ENCODE results near the gene MTCL1.
"Not testable (repeated sequence)": the region's sequence is repeated elsewhere in the genome, so short reads cannot be mapped to it uniquely, and the experiment has no call there.

The MTCL1 gene

DNA sequence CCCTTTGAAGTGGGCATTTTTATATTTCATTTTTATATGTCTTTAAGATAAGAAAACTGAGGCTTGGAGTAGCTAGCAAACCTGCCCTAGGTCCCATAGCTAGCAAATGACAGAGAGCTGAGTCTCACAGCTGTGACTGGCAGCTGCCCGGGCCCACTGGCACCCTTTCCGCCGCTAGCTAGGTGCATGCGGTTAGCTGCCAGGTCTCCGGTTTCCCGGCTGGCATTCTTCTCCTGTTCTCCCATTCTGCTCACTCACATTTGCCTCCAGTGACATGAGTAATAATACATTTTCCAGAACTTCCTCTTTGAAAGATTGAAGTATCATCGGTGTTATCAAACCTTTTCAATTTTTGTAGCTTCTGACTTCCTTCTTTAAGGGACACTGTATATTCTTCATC, 38.7 kb downstream of the MTCL1 start:
- DNase-seq (ENCODE audit: low spot score) = no peak

DNA sequence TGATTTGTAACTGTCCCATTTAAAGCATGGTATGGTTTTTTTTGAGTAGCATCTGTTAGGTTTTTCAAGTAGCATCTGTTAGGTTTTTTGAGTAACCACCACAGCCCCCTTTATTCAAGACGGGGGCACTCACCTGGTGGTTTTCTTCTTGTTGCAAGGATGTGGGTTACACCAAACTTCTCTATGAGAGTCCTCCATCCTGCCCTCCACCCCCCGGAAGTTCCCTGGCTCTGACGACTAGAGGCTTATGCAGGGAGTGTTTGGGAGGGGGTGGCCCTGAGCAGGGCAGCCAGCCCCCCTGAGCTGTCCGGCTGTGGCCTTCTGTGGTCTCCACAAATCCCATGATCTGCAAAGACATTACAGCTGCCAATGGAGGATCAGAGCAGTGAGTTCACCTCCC, 39.3 kb downstream of the MTCL1 start:
- DNase-seq (ENCODE audit: low spot score) = no peak

DNA sequence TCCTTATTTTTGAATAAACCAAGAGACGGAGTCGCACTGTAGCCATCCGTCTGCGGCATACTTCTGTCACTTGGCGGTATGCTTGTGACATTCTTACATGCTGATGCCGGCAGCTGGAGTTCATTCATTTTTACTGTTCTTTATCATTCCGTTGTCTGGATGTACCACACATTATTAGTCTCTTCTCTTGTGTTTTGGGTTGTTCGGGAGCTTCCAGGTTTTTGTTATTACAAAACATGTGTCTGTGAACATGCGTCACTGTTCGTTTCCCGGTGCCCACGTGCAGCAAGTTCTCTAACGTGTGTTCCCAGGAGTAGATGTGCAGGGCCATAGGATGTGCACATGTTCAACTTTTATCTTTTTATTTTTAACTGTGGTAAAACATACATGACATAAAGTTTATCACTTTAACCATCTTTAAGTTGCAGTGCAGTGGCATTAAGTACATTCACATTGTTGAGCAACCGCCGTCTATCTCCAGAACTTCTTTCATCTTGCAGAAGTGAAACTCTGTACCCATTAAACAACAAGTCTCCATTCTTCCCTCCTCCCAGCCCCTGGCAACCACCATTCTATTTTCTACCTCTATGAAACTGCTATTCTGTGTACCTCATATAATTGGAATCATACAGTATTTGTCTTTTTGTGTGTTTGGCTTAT, 40.1 kb downstream of the MTCL1 start:
- peak; percentile 25 for DNase-seq (ENCODE audit: low spot score)

DNA sequence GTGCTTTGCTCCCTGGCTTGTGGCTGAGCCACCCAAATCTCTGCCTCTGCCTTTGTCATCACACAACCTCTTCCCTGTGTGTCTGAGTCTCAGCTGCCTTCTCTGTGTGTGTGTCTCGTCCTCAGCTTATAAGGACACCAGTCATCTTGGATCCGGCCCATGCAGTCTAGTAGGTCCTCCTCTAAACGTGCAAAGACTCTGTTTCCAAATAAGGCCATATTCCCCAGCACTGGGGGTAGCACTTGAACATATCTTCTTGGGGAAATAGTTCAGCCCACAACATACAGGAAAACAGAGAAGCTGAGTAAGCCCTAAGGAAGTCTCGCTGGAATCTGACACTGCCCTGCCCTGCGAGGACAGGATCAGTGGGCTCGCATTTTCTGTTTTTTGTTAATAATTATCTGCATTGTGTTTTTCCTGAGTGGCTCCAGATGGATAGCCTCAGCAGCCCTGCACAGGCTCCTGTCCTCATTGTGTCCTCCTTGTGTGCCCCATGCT, 42.1 kb downstream of the MTCL1 start:
- peak; percentile 59 for DNase-seq (ENCODE audit: low spot score)

DNA sequence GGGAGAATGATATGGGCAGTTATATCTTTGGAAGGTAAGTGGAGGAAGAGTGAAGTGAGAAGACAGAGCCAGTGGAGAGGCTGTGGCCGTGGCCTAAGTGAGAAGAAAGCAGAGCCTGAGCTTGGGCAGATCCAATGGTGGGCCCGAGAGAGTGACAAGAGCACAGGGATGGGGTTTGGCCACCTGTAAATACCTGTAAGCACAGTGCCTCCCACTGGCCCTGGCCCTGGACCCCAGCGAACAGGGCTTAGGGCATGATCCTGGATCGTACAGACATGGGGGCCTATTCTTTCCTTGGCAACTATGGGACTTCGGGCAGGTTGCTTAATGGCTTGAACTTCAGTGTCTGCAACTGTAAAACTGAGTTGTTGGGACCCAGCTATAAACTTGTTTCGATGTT, 44.1 kb downstream of the MTCL1 start:
- no peak for DNase-seq (ENCODE audit: low spot score)

DNA sequence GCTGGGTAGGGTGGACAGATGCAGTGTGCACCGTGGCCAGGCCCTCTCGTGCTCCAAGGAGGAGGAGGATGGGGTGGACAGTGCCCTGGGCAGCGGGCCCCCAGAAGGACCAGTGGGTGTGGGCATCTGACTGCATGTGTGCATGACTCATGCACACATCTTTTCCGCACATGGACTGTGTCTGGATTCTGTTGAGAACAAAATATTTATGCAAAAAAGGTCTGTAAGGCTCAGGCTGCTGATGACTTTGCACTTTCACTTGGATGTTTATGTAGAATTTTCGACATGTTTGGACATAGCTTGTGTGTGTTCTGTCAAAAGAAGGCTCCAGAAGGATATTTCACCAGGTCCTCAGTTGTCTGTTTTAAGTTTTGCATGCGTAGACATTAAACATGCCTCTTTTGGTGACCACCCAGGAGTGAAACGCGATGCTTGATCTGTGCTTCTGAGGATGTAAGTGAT, 45.6 kb downstream of the MTCL1 start:
- peak; percentile 71 for DNase-seq (ENCODE audit: low spot score)

DNA sequence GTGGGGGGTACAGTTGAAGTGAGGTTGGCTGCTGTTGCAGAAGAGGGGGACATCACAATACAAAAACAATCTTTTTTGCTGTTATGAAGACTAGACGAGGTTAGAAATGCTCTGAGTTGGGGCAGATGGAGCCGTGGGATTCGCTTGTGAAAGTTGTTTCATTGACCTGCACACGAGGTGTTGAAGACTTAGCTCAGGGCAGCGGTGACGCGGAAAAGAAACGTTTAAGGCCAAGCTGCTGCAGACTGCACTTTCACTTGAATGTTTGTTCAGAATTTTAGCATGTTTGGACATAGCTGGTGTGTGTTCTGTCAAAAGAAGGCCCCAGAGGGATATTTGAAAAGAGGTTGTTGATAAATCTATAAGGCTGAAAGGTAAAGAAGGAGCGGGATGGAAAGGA, 46.3 kb downstream of the MTCL1 start:
- DNase-seq (ENCODE audit: low spot score) = no peak

DNA sequence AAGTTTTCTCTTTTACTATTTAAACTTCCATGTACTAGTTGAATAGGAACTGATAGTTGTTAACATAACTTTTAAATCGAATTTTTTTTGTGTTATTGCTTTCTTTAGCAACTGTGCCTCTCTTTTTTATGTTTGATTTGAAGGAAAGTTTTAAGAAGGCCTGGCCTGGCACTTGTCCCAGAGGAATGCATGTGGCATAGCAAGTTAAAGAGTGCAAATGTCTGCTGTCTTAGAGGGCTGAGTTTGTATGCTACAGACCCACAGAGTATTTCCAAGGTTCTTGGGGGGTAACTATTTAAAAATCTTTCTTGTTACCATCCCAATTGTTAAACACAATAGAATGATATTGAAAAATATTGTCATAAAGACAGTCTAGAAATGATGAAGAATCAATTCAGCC, 47.0 kb downstream of the MTCL1 start:
- DNase-seq (ENCODE audit: low spot score) = no peak

DNA sequence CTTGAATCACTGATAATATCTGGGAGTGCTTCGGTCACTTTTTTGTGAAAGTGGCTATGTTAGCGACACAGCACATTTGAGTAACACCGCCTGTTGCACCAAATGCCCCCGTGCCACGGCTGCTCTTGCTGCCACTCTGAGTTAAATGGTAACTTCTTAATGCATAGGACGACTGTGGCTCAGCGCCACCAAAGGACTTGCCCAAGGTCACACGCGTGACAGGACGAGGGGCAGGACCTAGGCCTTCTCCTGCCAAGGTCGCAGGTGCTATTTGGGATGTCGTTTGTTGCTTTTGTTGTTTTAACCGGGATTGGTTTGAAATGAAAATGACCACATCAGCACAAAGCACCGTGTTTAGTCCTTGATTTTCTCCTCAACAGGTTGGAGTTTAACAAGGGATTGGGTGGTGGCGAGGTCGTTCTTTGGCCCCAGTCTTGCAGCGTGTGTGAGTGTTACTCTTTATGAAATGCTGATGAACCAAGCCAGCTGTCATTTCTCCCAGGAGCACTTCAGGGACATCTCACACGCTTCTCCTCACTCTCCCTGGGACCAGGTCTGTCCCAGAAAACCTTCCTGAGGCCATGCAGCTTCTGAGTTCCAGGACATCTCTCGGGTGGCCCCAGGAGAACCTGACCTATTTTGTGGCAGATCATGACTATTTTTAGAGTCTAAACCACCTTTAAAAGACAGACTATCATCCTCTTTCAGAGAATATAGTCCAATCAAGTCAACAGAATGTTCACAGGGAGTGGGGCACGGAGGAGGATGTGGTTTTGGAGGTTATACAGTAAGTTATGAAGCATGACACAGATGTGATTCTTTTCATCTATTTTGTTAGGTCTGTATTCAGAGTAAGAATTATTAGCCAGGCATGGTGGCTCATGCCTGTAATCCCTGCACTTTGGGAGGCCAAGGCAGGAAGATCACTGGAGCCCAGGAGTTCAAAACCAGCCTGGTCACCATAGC, 49.9 kb downstream of the MTCL1 start:
- DNase-seq (ENCODE audit: low spot score) = peak; percentile 45

DNA sequence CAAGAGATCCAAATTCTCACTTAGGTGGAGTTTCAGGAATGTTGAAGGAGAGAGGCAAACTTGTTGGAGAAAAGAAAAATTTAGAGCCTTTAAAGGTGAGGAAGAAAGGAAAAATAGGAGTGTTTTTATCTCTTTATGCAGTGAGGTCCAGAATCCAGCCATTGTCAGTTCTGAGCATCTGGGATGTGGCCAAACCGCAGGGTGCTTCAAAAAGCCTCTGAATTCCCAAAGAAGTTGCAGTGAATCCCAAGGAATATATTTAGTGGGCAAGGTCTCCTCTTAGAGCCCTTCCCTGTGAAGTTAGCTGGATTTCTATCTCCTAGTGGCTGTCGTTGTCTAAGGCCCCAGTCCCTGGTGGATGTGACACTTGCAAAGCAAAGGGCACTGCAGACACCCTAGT, 51.2 kb downstream of the MTCL1 start:
- DNase-seq (ENCODE audit: low spot score) = no peak

DNA sequence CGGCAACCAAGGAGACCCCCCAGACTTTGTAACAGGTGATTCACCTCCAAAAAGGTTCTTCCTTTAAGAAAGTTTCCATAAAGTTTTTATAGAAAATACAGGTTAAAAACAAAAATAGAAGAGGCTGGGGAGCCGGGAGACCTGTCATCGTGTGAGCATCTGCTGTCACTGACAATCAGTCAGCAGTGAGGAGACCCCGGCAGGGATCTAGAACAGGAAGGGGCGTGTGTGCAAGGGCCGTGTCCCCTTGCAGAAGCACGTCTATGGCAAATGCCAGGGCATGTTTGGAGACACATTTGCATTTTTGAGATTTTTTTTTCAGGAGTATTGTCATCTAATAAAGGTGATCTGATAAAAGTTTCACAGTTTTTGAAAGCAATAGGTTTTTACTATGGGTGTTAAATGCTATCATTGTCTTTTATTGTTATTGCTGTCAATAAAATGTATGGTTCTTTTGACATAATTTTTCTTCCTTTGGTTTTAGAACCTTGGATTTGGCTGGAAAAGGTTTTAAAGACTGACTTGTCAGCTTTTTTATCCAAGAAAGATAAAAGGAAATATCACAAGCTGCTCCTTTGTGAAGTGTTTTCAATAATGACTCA, 52.1 kb downstream of the MTCL1 start:
- no peak for DNase-seq (ENCODE audit: low spot score)

DNA sequence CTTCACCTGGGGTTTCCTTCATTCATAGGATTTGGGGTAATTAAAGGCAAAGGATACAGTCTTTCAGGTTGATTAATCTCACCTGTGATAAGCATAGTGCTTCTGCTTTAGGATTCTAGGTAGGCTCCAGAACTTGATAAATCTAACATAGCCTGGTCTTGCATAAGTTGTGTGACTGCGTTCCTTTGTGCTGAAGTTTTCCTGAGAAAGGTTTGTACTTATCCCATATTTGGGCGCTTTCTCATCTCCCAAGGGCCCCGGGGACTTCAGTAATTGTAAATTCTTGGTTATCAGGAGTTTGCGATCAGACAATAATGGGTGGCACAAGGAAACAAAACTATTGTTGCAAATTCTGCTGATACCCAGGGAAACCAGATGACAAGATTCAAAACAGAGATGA, 53.1 kb downstream of the MTCL1 start:
- DNase-seq (ENCODE audit: low spot score) = no peak

DNA sequence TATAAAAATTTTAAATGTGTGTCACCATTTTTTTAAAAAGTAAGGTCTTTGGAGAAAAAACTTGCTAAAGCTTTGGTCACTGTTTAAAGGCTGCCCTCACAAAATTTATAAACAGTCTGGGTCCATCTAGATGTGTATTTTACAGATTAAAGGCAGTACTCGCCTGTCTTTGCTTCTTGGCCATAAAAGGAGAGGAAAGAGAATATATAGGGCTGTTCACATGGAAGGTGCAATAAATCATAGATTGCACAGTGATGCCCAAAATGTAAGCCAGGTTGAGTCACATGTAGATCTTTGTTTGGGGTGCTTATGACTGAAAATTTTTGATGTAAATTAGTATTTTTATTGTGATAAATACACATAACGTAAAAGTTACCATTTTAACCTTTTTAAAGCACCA, 55.6 kb downstream of the MTCL1 start:
- DNase-seq (ENCODE audit: low spot score) = no peak

DNA sequence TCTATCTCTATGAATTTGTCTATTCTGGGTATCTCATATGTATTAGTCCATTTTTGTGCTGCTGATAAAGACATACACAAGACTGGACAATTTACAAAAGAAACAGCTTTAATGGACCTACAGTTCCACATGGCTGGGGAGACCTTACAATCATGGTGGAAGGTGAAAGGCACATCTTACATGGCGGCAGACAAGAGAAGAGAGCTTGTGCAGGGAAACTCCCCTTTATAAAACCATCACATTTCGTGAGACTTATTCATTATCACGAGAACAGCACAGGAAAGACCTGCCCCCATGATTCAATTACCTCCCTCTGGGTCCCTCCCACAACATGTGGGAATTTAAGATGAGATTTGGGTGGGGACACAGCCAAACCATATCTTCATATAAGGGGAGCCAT, 56.2 kb downstream of the MTCL1 start:
- DNase-seq (ENCODE audit: low spot score) = not testable (repeated sequence)

DNA sequence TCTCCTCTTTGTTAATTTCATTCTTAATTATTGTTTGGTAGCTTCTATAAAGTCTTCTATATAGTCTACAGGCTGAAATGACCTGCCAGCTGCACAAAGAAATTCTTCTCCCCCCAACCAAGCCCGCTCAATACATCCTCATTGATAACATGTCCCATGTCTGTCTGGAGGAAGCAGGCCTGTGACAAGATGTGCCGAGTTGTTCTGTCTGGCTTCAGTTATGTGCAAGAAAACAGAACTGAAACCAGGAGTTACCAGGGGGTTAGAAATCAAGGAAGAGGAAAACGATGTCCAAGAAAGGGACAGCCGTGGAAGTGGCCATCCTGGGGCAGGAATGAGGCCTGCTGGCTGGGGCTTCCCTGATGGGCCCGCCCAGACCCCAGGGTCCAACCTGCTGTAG, 57.6 kb downstream of the MTCL1 start:
- no peak for DNase-seq (ENCODE audit: low spot score)

DNA sequence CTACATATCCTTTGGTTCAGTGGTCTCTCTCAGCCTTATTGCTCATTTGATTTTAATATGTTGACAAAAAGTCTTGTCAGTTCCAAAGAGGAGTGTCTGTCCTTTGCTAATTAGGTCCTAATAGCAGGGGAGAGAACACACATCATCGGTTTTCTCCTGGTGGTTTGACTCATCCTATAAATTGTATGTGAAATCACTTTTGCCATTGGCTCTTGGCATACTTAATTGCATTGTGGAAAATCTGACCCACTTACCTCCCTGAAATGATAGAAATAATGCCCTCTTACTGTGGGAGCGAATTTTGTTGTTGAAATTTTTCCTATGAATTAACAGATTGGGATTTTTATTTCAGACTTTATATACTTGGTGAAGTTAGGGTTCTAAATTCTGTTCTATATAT, 58.3 kb downstream of the MTCL1 start:
- no peak for DNase-seq (ENCODE audit: low spot score)

DNA sequence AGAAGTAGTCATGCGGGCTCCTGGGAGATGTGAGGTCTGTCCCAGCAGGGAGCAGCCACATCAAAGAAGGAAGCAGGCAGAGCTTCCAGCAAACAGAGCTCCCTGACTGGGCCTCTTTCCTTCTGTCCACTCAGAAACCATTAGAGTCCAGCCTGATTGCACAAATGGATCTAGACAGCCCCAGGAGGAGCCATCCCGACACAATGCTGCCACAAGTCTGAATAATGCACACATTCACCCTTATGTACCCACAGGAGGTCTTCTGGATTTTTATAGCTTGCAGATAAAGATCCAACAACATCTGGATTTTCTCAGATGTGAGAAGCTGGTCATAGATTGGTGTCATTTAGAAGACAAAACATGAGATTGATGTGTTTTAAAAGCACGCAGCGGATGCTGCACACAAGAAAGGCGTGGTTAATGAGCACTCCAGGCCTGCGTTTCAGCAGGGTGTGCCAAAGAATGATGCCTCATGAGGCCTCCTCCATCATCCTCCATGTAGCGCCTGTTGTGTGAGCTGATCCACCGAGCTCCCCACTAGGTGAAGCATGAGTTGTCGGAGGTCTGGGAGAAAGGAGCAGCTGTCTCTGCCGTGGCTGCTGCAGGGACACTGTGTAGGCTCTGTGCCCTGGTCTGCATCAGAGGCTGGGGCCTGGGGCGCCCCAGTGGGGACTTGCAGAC, 60.6 kb downstream of the MTCL1 start:
- DNase-seq (ENCODE audit: low spot score) = no peak

DNA sequence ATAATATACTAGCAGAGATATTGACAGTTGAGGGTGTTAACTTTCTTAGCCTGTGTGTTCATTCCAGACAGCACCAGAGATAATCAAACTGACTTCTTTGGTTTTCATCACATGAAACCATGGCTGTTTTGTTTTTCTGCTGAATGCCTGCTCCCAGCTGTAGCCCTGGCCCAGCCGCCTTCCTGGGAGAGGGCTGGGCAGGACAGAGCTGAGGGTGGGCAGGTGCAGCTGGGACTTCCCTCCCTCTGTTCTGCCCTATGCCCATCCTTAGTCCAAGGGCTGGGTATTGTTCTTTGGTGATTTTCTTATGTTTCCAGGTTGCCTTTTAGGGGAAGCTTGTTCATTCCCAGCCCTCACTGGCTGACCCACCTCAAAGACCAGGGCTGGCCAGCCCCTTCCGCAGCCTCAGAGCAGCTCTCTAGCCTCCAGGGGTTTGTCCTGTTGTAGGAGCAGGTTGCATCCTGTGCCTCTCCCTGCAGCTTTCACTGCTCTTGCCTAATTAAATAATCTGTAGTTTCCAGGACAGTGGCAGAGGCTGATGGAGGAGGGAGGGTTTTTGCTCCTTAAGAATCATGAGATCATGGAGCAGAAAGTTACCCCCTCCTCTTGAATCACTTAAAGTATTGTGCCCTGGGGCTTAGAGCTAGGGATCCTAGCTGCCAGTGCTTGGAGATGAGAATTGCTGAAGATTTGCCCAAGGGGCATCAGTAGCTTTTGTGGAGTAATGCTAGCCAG, 61.4 kb downstream of the MTCL1 start:
- DNase-seq (ENCODE audit: low spot score) = no peak

DNA sequence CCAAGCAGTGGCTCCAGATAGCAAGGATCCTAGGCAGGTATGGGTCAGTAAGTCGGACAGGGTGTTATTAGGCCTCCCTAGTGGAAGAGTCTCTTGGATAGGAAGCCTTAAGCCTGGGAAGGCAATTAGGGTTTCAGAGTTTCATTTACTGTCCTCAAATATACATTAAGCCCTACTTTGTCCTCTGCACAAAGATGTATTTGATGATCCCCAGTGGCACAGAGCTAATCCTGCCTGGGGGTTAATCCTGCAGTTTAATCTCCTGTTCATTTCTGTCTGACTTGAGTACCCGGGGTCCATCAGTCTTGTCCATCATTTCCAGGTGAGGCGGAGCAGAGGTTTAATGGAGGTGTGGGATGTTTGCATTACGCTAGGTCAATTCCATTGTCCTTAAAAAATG, 62.0 kb downstream of the MTCL1 start:
- DNase-seq (ENCODE audit: low spot score) = no peak

DNA sequence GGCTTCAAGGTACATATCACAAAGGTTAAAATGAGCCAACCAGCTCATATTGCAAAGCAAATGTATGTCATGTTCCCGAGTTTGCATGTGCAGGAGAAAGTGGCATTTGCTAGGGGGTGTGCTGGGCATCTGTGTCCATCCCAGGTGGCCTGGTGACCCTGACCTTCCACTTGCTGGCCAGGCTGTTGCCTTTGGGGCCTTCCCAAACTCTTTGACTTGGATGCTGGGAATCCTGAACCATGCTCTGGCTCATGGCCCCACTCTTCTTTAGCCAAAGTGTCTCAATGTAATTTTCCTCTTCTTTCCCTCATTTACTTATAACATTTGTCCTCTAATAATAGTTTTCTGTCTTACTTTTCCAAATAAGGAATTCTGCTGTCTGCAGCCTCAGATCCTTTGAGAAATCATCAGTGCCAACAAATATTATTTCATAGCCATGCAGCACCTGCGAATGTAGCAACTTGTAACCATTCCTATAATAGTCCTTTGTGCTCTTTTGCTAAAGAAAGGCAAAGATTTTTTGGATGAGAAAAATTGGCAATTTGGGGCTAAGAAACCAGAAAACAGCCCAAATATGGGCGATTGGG, 64.2 kb downstream of the MTCL1 start:
- DNase-seq (ENCODE audit: low spot score) = no peak

DNA sequence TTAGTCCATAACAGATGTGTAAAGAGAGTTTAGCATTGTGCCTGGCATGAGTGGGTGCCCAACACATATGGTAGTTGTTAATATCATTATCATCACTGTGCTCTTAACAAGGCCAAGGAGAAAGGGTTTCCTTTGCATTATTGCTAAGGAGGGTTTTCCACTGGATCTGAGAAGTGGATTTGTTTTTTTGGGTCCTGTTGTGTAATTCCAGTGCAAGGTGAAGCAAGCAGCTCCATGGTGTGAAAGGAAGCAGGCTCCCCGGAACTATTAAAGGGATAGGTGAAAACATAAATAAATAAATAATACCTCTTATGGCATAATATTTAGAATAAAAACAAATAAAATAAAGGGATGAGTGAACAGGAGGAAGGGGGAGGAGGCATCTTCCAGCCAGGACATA, 65.3 kb downstream of the MTCL1 start:
- DNase-seq (ENCODE audit: low spot score) = no peak
